CD4-positive, alpha-beta memory T cell (primary cell): ENCODE data around the gene CDR2. TPM values are rescaled to one million over a fixed set of nuclear protein-coding genes. Genes with fewer than 3 reads are reported as not detected.

ENCODE experiments used
- CTCF ChIA-PET: fragments of 350-600 bp; sonication (Branson Sonifier 250); formaldehyde crosslinking; loops from one replicate; lab custom pipeline; 2021; ENCODE audit warnings: inconsistent platforms; ENCODE audit not compliant: partially characterized antibody; lab: Charles Lee
- POLR2A ChIA-PET: fragments of 350-600 bp; sonication (Branson Sonifier 250); formaldehyde crosslinking; loops from one replicate; lab custom pipeline; 2021; ENCODE audit not compliant: partially characterized antibody; lab: Charles Lee
- DNase-seq, 5 donors: peaks; one replicate each; pipeline versions ENCODE4 v3.0.0 to v3.0.0-alpha.2; 2020 to 2022; ENCODE audit warnings: mixed read lengths in 1 of 5
- H3K27ac ChIP-seq: one replicate; pipeline ENCODE4 v1.7.0; 2013; ENCODE audit warnings: low read depth, low read length
- H3K27me3 ChIP-seq: 2 replicates; pipeline ENCODE4 v1.7.0; 2013; ENCODE audit warnings: mild to moderate bottlenecking, low read length, moderate library complexity; ENCODE audit not compliant: insufficient read depth
- H3K36me3 ChIP-seq: 2 replicates; pipeline ENCODE4 v1.7.0; 2013; ENCODE audit warnings: mild to moderate bottlenecking, low read length, moderate library complexity; ENCODE audit not compliant: insufficient read depth
- H3K4me1 ChIP-seq: 2 replicates; pipeline ENCODE4 v1.7.0; 2013; ENCODE audit warnings: mild to moderate bottlenecking, low read length, moderate library complexity; ENCODE audit not compliant: insufficient read depth
- H3K4me3 ChIP-seq, 2 donors: one replicate each; pipeline ENCODE4 v1.7.0; 2013; ENCODE audit warnings: low read length in 2 of 2, mild to moderate bottlenecking in 1 of 2
- H3K9me3 ChIP-seq, 2 donors: one replicate each; pipeline ENCODE4 v1.7.0; 2013; ENCODE audit warnings: low read length in 2 of 2, control low read depth in 1 of 2; ENCODE audit not compliant: control insufficient read depth in 1 of 2
- H3K27ac Mint-ChIP-seq, 7 donors: one replicate each; pipeline ENCODE4 v1.8.0; 2020 to 2021; ENCODE audit warnings: mixed read lengths in 7 of 7, mild to moderate bottlenecking in 6 of 7, inconsistent platforms in 3 of 7, moderate library complexity in 3 of 7
- H3K27me3 Mint-ChIP-seq, 2 donors: one replicate each; pipeline ENCODE4 v1.8.0; 2020 to 2021; ENCODE audit warnings: mixed read lengths in 2 of 2
- H3K36me3 Mint-ChIP-seq, 2 donors: one replicate each; pipeline ENCODE4 v1.8.0; 2020 to 2021; ENCODE audit warnings: mixed read lengths in 2 of 2, inconsistent platforms in 1 of 2, mild to moderate bottlenecking in 1 of 2
- H3K4me1 Mint-ChIP-seq, 4 donors: one replicate each; pipeline ENCODE4 v1.8.0; 2020 to 2021; ENCODE audit warnings: mixed read lengths in 4 of 4, mild to moderate bottlenecking in 1 of 4
- H3K4me3 Mint-ChIP-seq, 8 donors: one replicate each; pipeline ENCODE4 v1.8.0; 2020 to 2021; ENCODE audit warnings: mixed read lengths in 8 of 8, mild to moderate bottlenecking in 7 of 8, moderate library complexity in 6 of 8, inconsistent platforms in 3 of 8
- H3K9me3 Mint-ChIP-seq, 8 donors: one replicate each; pipeline ENCODE4 v1.8.0; 2020 to 2021; ENCODE audit warnings: mixed read lengths in 8 of 8, mild to moderate bottlenecking in 5 of 8, inconsistent platforms in 3 of 8, moderate library complexity in 1 of 8
- intact Hi-C: fragments of 100-400 bp; cut with micrococcal nuclease; formaldehyde crosslinking; loops from one replicate; pipeline ENCODE4 v1.15.1; 2023
- polyA plus RNA-seq, 2 donors: library from polyadenylated mRNA; unstranded; fragments of 300-500 nt; fragmentation: Illumina TruSeq; gene quantifications; one replicate each; pipeline ENCODE4 v1.2.3, GENCODE V29; 2021
- total RNA-seq, 2 experiments: library from RNA; stranded (reverse); gene quantifications; one replicate each; pipeline ENCODE4 v1.2.3, GENCODE V29; 2021

CDR2 gene
- total and polyA plus RNA-seq, 4 experiments from 2014 or later: 57.9 to 99.3 (median 95.0) TPM

DNA sequence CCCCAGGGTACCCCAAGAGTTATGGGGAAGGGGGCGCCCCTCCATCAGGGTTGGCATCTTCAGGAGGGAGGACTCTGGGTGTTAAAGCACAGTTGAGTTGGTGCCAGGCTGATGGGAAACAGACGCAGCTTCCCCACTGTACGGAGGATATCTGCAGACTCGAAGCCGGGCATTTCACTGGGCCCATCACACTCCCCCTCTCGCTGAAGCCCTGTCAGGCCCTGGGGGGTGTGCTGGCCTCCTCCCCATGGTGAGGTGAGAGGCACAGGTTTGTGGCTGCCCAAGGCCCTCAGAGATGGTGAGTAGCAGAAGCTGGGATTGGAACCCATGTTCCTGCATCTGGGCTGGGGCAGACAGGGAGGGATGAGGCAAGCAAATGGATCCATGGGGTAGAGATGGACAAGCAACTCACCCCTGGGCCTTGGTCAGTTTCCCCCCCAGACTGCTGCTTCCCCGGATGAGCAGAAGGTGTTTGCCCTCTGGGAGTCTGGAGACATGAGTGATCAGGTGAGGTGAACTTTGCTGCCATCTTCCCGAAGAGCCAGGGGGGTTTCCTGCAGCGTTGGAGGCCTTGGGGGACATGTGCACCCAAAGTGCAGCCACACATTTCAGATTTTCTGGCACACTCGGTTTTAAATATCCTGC is 46.2 kb downstream of the CDR2 start:
- POLR2A ChIA-PET: interaction anchor here (1.0 to 3.4 kb wide), 5 partner anchors 9 to 46 kb away, joined by 3 to 14 read pairs (median 3); partner anchors contain the start of gene CDR2
- H3K4me3 ChIP-seq: no peak overlapping the region
- intact Hi-C loops: no loop called here
- H3K4me1 ChIP-seq: peaks cover 3% of the 10 kb centered on the region
- no peak overlapping the region for H3K4me3 Mint-ChIP-seq
- no peak for DNase-seq
- no peak overlapping the region for H3K27ac ChIP-seq
- H3K36me3 ChIP-seq: peaks cover 67% of the 10 kb centered on the region
- no peaks in the 10 kb centered on the region for H3K9me3 Mint-ChIP-seq
- CTCF ChIA-PET: interaction anchor here (1.3 to 1.8 kb wide), 2 partner anchors 8 to 10 kb away, joined by 4 to 8 read pairs; no protein-coding TSS in a partner anchor
- peaks cover 8 to 26% (median 12%) of the 10 kb centered on the region in 4 donors for H3K4me1 Mint-ChIP-seq
- H3K9me3 ChIP-seq: no peaks in the 10 kb centered on the region
- H3K27ac Mint-ChIP-seq: peak overlapping the region in 3 of 7 donors; percentile 10 to 72 (median 50)
- H3K36me3 Mint-ChIP-seq: peaks cover 22 to 77% of the 10 kb centered on the region in 2 donors
- H3K27me3 Mint-ChIP-seq: no peaks in the 10 kb centered on the region
- no peaks in the 10 kb centered on the region for H3K27me3 ChIP-seq

DNA sequence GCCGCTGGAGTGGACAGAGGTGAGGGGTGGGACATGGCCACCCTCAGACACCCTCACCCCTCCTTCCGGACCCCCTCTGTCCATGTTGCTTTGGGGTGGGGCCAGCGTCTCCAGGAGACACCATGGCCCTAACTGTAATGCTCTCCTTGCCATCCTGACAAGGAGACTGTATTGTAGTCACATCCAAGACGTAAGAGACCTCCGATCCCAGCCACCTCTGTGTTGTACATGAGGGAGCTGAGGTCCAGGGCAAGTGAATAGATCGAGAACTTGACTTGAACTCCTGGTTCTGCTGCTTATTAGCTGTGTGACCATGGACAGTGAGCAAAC is 47.0 kb downstream of the CDR2 start:
- peaks cover 62% of the 10 kb centered on the region for H3K36me3 ChIP-seq
- no peak overlapping the region for H3K4me3 ChIP-seq
- no peaks in the 10 kb centered on the region for H3K9me3 ChIP-seq
- POLR2A ChIA-PET: interaction anchor here (1.6 to 1.7 kb wide), 3 partner anchors 9 to 39 kb away, joined by 3 to 4 read pairs (median 3); no protein-coding TSS in a partner anchor
- Mint-ChIP-seq H3K4me3 (no peak overlapping the region), H3K27me3 (no peaks in the 10 kb centered on the region), H3K4me1 (peaks cover 8 to 26% (median 12%) of the 10 kb centered on the region in 4 donors), H3K9me3 (no peaks in the 10 kb centered on the region), H3K27ac (peak overlapping the region in 3 of 7 donors; percentile 31 to 78 (median 40)), H3K36me3 (peaks cover 19 to 75% of the 10 kb centered on the region in 2 donors)
- intact Hi-C loops: no loop called here
- CTCF ChIA-PET: interaction anchor here (1.0 to 1.5 kb wide), 2 partner anchors 9 to 23 kb away, joined by 3 read pairs; no protein-coding TSS in a partner anchor
- DNase-seq: no peak
- no peak overlapping the region for H3K27ac ChIP-seq
- H3K4me1 ChIP-seq: peaks cover 3% of the 10 kb centered on the region
- no peaks in the 10 kb centered on the region for H3K27me3 ChIP-seq

DNA sequence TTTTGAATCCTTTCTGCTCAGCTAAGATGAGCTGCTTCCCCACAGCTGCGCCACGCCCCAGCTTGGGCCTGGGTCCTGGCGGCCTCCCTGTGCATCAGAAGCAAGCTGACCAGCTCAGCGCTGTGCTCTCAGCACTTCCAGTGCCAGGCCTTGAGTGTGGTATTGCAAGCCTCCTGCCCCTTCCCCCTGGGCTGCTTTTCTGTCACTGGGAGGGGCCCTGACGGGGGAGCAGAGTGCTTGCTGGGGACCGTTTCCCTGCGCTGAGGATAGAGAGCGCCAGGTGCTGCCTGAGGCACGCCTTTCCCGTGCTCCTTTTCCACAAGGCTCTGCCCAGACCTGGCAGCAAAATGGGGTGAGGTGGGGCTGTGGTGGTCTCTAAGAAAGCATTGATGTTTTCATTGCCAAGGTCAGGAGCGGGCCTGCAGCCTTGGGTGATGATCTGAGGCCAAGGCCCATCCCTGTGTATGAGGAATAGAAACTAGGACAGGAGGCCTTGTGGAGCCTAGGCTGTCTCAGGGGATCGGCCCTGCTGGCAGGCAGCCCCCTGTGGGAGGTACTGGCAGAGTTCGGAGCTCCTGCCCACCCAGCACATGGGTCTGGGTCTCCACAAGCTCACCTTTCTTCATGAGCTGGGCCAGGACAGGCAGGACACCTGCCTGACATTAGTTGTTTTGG is 47.5 kb downstream of the CDR2 start:
- peak overlapping the region in 5 of 7 donors; percentile 22 to 81 (median 38) for H3K27ac Mint-ChIP-seq
- no peak overlapping the region for H3K4me3 ChIP-seq
- no peaks in the 10 kb centered on the region for H3K27me3 Mint-ChIP-seq
- intact Hi-C loops: no loop called here
- peaks cover 3% of the 10 kb centered on the region for H3K4me1 ChIP-seq
- H3K36me3 Mint-ChIP-seq: peaks cover 14 to 72% of the 10 kb centered on the region in 2 donors
- H3K4me1 Mint-ChIP-seq: peaks cover 8 to 26% (median 12%) of the 10 kb centered on the region in 4 donors
- ChIA-PET POLR2A (interaction anchor here (1.6 to 1.7 kb wide), 3 partner anchors 8 to 40 kb away, joined by 3 to 4 read pairs (median 3); no protein-coding TSS in a partner anchor), CTCF (interaction anchor here (0.9 to 1.5 kb wide), 3 partner anchors 9 to 31 kb away, joined by 3 read pairs; no protein-coding TSS in a partner anchor)
- H3K27me3 ChIP-seq: no peaks in the 10 kb centered on the region
- peaks cover 59% of the 10 kb centered on the region for H3K36me3 ChIP-seq
- no peak overlapping the region for H3K27ac ChIP-seq
- no peaks in the 10 kb centered on the region for H3K9me3 Mint-ChIP-seq
- no peak overlapping the region for H3K4me3 Mint-ChIP-seq
- no peak for DNase-seq
- no peaks in the 10 kb centered on the region for H3K9me3 ChIP-seq

DNA sequence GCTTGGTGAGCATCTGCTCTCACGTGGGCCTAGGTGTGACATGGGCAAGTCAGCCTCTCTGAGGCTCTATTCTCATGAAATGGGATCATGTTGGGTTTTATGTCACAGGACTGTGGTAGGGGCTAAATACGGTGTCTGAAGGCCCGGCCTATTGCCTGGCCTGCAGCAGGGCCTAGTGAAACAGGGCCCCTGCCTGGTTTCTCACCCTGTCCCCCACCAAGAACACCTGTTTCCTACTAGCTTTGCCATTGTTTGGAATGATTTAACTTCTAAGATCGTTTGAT is 48.1 kb downstream of the CDR2 start:
- peaks cover 60% of the 10 kb centered on the region for H3K36me3 ChIP-seq
- ChIA-PET CTCF (interaction anchor here (0.9 to 1.5 kb wide), 3 partner anchors 8 to 31 kb away, joined by 3 read pairs; no protein-coding TSS in a partner anchor), POLR2A (interaction anchor here (1.6 kb wide), 1 partner anchor 32 kb away, joined by 4 read pairs; no protein-coding TSS in a partner anchor)
- no peaks in the 10 kb centered on the region for H3K27me3 ChIP-seq
- intact Hi-C loops: no loop called here
- no peak overlapping the region for H3K27ac ChIP-seq
- H3K9me3 Mint-ChIP-seq: no peaks in the 10 kb centered on the region
- H3K9me3 ChIP-seq: no peaks in the 10 kb centered on the region
- H3K4me1 Mint-ChIP-seq: peaks cover 7 to 23% (median 12%) of the 10 kb centered on the region in 4 donors
- H3K4me3 Mint-ChIP-seq: no peak overlapping the region
- DNase-seq: no peak
- H3K4me1 ChIP-seq: peaks cover 8% of the 10 kb centered on the region
- no peak overlapping the region for H3K4me3 ChIP-seq
- no peaks in the 10 kb centered on the region for H3K27me3 Mint-ChIP-seq
- H3K36me3 Mint-ChIP-seq: peaks cover 10 to 67% of the 10 kb centered on the region in 2 donors
- H3K27ac Mint-ChIP-seq: peak overlapping the region in 4 of 7 donors; percentile 6 to 51 (median 36)

DNA sequence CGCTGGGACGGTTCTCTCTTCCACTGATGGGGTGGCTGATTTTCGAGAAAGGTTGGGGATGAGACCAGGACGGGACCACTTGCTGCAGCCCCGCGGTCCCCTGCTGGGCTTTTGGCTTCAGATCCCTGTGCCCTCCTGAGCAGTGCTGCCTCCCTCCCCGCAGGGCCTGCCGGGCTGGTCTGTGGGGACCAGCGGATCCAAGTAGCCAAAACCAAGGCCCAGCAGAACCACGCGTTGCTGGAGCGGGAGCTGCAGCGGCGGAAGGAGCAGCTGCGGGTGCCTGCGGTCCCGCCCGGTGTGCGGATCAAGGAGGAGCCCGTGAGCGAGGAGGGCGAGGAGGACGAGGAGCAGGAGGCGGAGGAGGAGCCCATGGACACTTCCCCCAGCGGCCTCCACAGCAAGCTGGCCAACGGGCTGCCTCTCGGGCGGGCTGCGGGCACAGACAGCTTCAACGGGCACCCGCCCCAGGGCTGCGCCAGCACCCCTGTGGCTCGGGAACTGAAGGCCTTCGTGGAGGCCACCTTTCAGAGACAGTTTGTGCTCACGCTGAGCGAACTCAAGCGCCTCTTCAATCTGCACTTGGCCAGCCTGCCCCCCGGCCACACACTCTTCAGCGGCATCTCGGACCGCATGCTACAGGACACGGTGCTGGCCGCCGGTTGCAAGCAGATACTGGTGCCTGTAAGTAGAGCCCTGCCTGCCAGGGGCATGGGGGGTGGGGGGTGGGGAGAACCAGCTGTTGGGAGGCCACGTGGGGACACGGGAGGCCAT is 48.6 kb downstream of the CDR2 start:
- Mint-ChIP-seq H3K36me3 (peaks cover 12 to 70% of the 10 kb centered on the region in 2 donors), H3K27ac (peak overlapping the region in 1 of 7 donors; percentile 83), H3K4me1 (peaks cover 9 to 26% (median 16%) of the 10 kb centered on the region in 4 donors), H3K9me3 (no peaks in the 10 kb centered on the region), H3K27me3 (no peaks in the 10 kb centered on the region), H3K4me3 (no peak overlapping the region)
- Histone ChIP-seq H3K9me3 (no peaks in the 10 kb centered on the region), H3K36me3 (peaks cover 60% of the 10 kb centered on the region), H3K27ac (no peak overlapping the region), H3K4me3 (no peak overlapping the region), H3K27me3 (no peaks in the 10 kb centered on the region), H3K4me1 (peaks cover 8% of the 10 kb centered on the region)
- ChIA-PET CTCF (interaction anchor here (0.9 to 1.5 kb wide), 2 partner anchors 24 to 32 kb away, joined by 3 read pairs; no protein-coding TSS in a partner anchor), POLR2A (interaction anchor here (0.6 to 1.6 kb wide), 2 partner anchors 32 to 44 kb away, joined by 4 read pairs; no protein-coding TSS in a partner anchor)
- DNase-seq: no peak
- intact Hi-C loops: no loop called here

DNA sequence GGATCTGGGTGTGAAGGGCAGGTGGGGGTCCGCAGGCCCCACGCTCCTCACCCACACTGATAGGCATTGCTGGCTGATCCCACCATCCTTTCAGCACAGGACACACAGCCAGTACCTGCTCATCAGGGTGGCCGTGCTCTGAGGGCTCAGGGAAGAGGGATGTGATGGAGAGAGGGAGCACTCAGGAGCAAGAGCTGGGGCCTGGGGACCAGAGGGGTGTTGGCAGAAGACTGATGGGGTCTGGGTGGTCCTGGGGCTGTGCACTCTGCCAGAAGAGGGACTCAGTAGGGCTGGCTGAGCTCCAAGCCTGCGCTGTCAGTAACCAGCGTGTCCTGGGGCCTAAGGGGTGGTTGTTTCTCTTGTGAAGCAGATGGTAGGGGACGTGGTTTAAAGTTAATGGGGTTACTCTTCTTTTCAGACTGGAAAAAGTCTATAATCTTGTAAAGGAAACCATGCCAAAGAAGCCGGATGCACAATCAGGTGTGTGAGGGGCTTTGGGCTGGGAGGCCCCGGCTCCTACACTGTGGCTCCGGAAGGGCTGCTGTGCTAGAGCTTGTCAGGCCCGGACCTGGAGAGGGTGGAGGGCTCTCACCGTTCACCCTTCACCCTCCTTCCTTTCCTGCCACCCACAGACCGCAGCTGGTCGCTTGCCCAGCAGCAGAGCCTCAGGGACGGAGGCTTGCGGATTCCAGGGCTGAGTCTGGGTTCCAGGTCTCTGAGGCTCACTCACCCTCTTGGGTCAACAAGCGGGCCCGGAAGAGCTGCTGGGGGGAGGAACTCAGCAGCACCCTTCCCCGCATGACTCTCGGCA is 49.4 kb downstream of the CDR2 start:
- peaks cover 67% of the 10 kb centered on the region for H3K36me3 ChIP-seq
- intact Hi-C loops: no loop called here
- Mint-ChIP-seq H3K4me1 (peaks cover 4 to 19% (median 11%) of the 10 kb centered on the region in 4 donors), H3K4me3 (no peak overlapping the region), H3K36me3 (peaks cover 7 to 68% of the 10 kb centered on the region in 2 donors), H3K27ac (peak overlapping the region in 5 of 7 donors; percentile 17 to 90 (median 61)), H3K27me3 (no peaks in the 10 kb centered on the region), H3K9me3 (no peaks in the 10 kb centered on the region)
- CTCF ChIA-PET: no interaction called here
- no peak for DNase-seq
- POLR2A ChIA-PET: no interaction called here
- H3K4me3 ChIP-seq: no peak overlapping the region
- no peak overlapping the region for H3K27ac ChIP-seq
- no peaks in the 10 kb centered on the region for H3K9me3 ChIP-seq
- peaks cover 8% of the 10 kb centered on the region for H3K4me1 ChIP-seq
- no peaks in the 10 kb centered on the region for H3K27me3 ChIP-seq
